ENCODE results near the gene GPATCH2L.

Gene GPATCH2L

DNA sequence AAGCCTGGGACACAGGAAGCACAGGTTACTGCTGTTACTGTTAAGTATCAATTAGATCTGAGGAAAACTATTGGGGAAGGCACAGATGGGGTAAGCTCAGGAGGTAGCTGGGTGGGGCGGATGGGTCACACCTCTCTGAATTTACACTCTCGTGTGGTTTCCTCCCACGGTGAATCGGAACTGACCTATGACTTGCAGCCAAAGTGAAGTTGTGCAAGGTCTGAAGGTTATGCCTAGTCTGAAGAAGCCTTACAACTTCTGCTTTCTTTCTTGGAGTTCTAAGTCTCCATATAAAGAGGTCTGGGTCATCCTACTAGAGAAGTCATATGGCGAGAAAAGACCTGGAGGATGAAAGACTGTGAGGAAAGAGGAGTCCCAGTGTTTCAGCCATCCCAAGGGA is 25.6 kb upstream of the GPATCH2L start:
- FAIRE-seq (no peak), DNase-seq (ENCODE audit: insufficient read length, low spot score) (no peak)
- no peak for TF ChIP-seq CTCF (IDR thresholded peaks at IDR 0.05; ENCODE audit: insufficient read depth, missing control alignments)

- TF ChIP-seq CTCF (IDR thresholded peaks at IDR 0.05; ENCODE audit: insufficient read depth, missing control alignments): no peak
- FAIRE-seq: no peak
- DNase-seq (ENCODE audit: insufficient read length, low spot score): no peak
Measured at GRCh38 chr14:76129851-76130576, 21.7 kb upstream of the GPATCH2L start.

DNA sequence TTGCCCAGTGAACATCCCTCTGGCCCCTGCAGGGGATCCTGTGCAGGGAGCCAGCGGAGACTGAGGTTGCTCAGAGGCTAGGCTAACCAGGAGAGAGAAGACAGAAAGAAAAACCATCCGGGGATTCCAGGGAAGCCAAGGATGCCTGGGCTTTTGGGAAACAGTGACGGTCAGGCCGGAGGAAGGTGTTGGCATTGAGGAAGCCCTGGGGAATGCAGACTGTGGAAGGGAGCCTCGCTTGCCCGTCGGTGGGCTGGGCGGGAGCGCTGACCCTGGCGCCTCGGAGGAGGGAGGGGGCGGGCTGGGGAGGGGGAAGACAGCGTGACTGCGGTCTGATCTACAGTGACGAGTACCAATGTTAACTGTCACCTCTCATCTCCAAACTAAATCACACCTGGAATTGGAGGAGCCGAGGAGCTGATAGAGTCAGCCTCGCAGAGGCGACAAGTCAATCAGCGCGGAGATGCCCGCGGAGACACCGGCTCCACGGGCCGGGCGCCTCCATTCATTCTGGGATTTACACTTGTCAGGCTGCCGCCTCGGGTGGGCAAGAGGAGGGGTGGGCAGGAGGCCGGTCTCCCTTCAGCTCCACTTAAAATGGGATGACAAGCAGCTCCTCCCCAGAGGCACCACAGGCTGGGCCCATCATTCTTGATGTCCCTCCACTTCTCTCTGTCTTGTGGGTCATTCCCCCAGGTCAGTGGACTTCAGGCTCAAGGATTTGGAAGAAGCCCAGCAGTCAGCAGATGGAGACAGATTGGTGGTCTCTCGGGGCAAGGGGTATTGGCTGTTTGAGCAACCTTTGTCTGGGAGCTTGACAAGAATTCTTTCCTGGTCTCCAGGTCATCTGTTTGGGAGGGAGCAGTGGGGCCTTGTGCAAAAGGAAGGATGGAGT is 20.4 kb upstream of the GPATCH2L start:
- DNase-seq (ENCODE audit: insufficient read length, low spot score) (no peak), FAIRE-seq (no peak)
- no peak for TF ChIP-seq CTCF (IDR thresholded peaks at IDR 0.05; ENCODE audit: insufficient read depth, missing control alignments)

GRCh38 chr14:76133103-76133502 is 18.6 kb upstream of the GPATCH2L start:
- no peak for TF ChIP-seq CTCF (IDR thresholded peaks at IDR 0.05; ENCODE audit: insufficient read depth, missing control alignments)
- FAIRE-seq: no peak
- DNase-seq (ENCODE audit: insufficient read length, low spot score): no peak

DNA sequence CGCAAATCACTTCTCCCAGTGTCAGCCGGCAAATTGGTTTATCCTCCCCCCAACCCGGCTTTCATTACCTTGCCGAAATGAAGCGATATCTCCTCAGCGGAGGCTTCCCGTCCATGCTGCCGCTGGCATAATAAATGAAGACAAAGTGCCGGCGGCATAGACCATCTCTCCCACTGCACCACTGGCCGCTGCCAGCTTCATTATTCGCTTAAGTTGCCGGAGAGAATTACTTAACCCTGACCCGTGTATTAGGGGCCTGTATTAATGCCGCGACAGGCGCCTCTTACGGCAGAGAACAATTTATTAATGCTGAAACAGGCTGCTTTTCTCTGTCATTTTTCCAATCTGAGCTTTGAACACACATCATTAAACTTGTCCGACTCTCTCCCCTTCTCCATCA is 17.5 kb upstream of the GPATCH2L start:
- no peak for TF ChIP-seq CTCF (IDR thresholded peaks at IDR 0.05; ENCODE audit: insufficient read depth, missing control alignments)
- DNase-seq (ENCODE audit: insufficient read length, low spot score): no peak
- FAIRE-seq: no peak

GRCh38 chr14:76135722-76136121 is 16.0 kb upstream of the GPATCH2L start:
- no peak for DNase-seq (ENCODE audit: insufficient read length, low spot score)
- FAIRE-seq: no peak

More at GRCh38 chr14:76135722-76136121, 16.0 kb upstream of the GPATCH2L start:
- TF ChIP-seq CTCF (IDR thresholded peaks at IDR 0.05; ENCODE audit: insufficient read depth, missing control alignments): no peak
